Gastroesophageal sphincter (tissue), 4 donors: ENCODE data around the gene FRG2. TPM values are rescaled to one million over a fixed set of nuclear protein-coding genes. Genes with fewer than 3 reads are reported as not detected.
"Not testable (repeated sequence)": the region's sequence is repeated elsewhere in the genome, so short reads cannot be mapped to it uniquely, and the experiment has no call there.

ENCODE experiments used
- ATAC-seq: fragments of 150-250 bp; one replicate; pipeline ENCODE4 v1.9.1; 2016; ENCODE audit warnings: mild to moderate bottlenecking, moderate library complexity
- H3K27ac ChIP-seq, 4 donors: fragments of 200-600 bp; sonication (generic) in 3 of 4; 1 replicate in 3 of 4; 2 replicates in 1 of 4; pipeline ENCODE4 v1.5.1; 2016 to 2019
- H3K27me3 ChIP-seq: fragments of 200-600 bp; sonication (generic); one replicate; pipeline ENCODE4 v1.5.1; 2019
- H3K36me3 ChIP-seq, 2 donors: fragments of 200-600 bp; sonication (generic); one replicate each; pipeline ENCODE4 v1.5.1; 2019; ENCODE audit warnings: control low read depth in 1 of 2
- H3K4me1 ChIP-seq, 3 donors: fragments of 200-600 bp; sonication (generic); 1 replicate in 2 of 3; 2 replicates in 1 of 3; pipeline ENCODE4 v1.5.1; 2016 to 2019; ENCODE audit warnings: control low read depth in 2 of 3
- H3K4me3 ChIP-seq, 2 donors: fragments of 200-600 bp; sonication (generic); one replicate each; pipeline ENCODE4 v1.5.1; 2019; ENCODE audit warnings: mild to moderate bottlenecking in 1 of 2, moderate library complexity in 1 of 2
- H3K9me3 ChIP-seq, 3 donors: fragments of 200-600 bp; sonication (generic); one replicate each; pipeline ENCODE4 v1.5.1; 2017 to 2019; ENCODE audit warnings: control low read depth in 2 of 3
- EP300 ChIP-seq: sonication (generic); formaldehyde crosslinking; IDR thresholded peaks from one replicate; pipeline ENCODE4 v1.6.1; 2017; ENCODE audit warnings: antibody characterized with exemption, mild to moderate bottlenecking
- POLR2A ChIP-seq, 2 donors: fragments of 450-650 bp; IDR thresholded peaks; one replicate each; pipeline ENCODE4 v1.6.1; 2017; ENCODE audit warnings: antibody characterized with exemption in 2 of 2, mild to moderate bottlenecking in 2 of 2, moderate library complexity in 1 of 2
- POLR2AphosphoS5 ChIP-seq: sonication (generic); formaldehyde crosslinking; IDR thresholded peaks from one replicate; pipeline ENCODE4 v1.6.1; 2017; ENCODE audit warnings: antibody characterized with exemption
- WGBS, 2 donors: methylation state at CpG; one replicate each; pipeline ENCODE4 v1.1.5; 2018; ENCODE audit warnings: low coverage in 1 of 2; 5-methylcytosine and 5-hydroxymethylcytosine counted together
- total RNA-seq, 4 donors: library from RNA; depleted of rRNA; stranded (reverse); fragments of >200 nt; gene quantifications; one replicate each; pipeline ENCODE4 v1.1.0, GENCODE V29; 2016
- TF ChIP-seq, protein P1 (sequence below), 4 experiments: fragments of 200-600 bp in 2 of 4; fragments of 450-650 bp in 2 of 4; sonication (generic) in 1 of 4; IDR thresholded peaks; one replicate each; pipeline ENCODE4 v1.5.1; 2017 to 2019; ENCODE audit warnings: antibody characterized with exemption in 4 of 4, mild to moderate bottlenecking in 2 of 4, moderate library complexity in 2 of 4

FRG2 gene
- total RNA-seq, 4 donors from 2014 or later, result not detected

DNA sequence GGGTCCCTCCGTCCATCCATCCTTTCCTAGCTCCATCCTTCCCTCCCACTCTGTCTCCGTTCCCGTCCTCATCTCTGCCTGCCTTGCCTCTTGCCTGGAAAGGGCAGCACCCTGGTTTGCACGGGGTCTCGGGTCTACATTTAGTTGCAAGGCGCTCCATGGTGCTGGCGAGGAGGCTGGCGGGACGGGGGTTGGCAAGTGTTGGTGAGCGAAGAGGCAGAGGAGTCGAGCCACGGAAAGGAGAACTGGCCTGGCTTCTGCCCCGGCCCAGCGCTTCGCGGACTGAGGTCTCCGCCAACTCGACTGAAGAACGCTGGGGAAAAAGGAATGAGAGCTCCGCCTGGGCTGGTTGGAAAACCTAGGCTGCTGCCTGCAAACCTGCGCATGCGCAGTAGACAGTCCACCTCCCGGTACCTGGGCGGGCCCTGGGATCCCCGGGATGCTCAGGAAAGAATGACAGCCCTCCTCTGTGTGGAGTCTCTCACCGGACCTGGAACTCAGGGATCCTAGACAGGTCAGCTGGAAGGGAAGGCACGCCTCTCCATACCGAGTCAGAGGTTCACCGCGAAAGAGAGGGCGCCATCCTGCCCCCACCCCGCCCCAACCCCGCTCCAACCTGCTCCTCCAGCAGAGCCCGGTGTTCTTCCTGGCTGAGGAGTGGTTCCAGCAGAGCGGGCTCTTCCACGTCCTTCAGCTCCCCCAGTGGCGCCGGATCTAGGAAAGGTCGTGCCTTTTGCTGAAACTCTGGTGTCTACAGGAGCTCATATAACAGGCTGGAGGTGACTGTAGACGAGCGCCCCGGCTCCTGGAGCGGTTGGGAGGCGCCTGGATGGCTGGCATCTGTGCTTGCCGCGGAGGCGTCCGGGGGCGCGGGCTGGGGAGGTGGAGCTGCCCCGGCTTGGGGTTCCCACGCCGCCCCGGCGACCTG is 6.0 kb downstream of the FRG2 start:
- no peaks in the 10 kb centered on the region for H3K36me3 ChIP-seq
- no peak for TF ChIP-seq POLR2A (IDR thresholded peaks at IDR 0.05)
- H3K4me1 ChIP-seq, result peaks cover 0 to 52% (median 9%) of the 10 kb centered on the region in 3 donors
- peaks cover 68% of the 10 kb centered on the region for H3K27me3 ChIP-seq
- no peak overlapping the region for H3K27ac ChIP-seq
- ATAC-seq, result peak; percentile 19
- no peaks in the 10 kb centered on the region for H3K9me3 ChIP-seq
- WGBS, 2 donors, result 0% methylated on average over 1 to 8 of the region's 55 CpGs
- peak overlapping the region in 1 of 2 donors; percentile 36 for H3K4me3 ChIP-seq

- not testable (repeated sequence) for H3K4me3 ChIP-seq
- WGBS, 2 donors, result 3 to 8% methylated on average over 6 to 9 of the region's 29 CpGs
- H3K4me1 ChIP-seq, result peaks cover 0 to 58% (median 12%) of the 10 kb centered on the region in 3 donors
Observed at GRCh38 chr4:190019859-190020463, 7.1 kb downstream of the FRG2 start.

DNA sequence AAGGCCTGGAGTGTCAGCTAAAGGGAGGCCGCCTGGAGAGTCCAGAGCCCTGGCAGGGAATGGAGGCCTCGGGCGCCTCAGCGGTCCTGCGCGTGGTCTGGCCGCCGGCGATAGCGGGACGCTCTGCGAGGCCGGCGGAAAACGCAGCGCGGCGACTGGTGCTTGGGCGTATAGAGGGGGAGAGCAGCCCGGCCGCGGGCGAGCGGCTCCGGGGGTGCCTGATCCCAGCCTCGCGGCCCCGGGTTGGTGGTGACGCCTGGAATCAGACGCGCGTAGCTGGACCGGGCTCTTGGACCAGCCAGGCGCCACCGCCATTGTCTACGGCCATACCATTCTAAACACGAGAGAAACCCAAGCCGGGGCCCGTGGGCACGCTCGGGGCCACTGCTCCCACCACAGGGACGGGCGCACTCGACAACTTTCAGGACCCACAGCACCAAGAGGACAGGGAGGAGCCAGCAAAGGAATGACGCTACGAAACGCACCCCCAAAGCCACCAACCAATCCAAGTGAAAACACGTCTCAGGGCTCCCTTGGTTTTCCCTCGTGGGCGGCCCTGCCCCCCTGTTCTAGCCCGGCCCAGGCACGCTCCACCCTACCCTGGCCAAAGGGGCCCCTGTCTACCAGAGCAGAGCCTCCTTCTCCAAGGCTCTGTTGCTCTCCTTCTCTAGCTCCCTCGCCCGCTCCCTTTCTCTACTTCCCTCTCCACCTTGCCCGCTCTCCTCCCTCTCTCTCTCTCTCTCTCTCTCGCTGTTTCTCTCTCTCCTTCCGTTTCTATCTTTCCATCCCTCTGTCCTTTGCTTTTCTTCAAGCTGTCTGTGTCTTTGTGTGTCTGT is 7.8 kb downstream of the FRG2 start:
- Histone ChIP-seq H3K4me1 (peaks cover 0 to 63% (median 15%) of the 10 kb centered on the region in 3 donors), H3K27me3 (peaks cover 83% of the 10 kb centered on the region), H3K27ac (no peak overlapping the region), H3K9me3 (no peaks in the 10 kb centered on the region), H3K36me3 (no peaks in the 10 kb centered on the region), H3K4me3 (peak overlapping the region in 1 of 2 donors; percentile 6)
- WGBS, 2 donors, result 2 to 11% methylated on average over 6 to 10 of the region's 57 CpGs
- ATAC-seq, result no peak
- no peak for TF ChIP-seq EP300
- TF ChIP-seq POLR2AphosphoS5, result no peak
- TF ChIP-seq POLR2A (IDR thresholded peaks at IDR 0.05), result no peak
- TF ChIP-seq, protein P1, sequence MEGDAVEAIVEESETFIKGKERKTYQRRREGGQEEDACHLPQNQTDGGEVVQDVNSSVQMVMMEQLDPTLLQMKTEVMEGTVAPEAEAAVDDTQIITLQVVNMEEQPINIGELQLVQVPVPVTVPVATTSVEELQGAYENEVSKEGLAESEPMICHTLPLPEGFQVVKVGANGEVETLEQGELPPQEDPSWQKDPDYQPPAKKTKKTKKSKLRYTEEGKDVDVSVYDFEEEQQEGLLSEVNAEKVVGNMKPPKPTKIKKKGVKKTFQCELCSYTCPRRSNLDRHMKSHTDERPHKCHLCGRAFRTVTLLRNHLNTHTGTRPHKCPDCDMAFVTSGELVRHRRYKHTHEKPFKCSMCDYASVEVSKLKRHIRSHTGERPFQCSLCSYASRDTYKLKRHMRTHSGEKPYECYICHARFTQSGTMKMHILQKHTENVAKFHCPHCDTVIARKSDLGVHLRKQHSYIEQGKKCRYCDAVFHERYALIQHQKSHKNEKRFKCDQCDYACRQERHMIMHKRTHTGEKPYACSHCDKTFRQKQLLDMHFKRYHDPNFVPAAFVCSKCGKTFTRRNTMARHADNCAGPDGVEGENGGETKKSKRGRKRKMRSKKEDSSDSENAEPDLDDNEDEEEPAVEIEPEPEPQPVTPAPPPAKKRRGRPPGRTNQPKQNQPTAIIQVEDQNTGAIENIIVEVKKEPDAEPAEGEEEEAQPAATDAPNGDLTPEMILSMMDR (IDR thresholded peaks at IDR 0.05), result no peak

More at GRCh38 chr4:190019859-190020463, 7.1 kb downstream of the FRG2 start:
- not testable (repeated sequence) for ATAC-seq, H3K27ac ChIP-seq, H3K9me3 ChIP-seq, H3K36me3 ChIP-seq
- H3K27me3 ChIP-seq, result peaks cover 75% of the 10 kb centered on the region

GRCh38 chr4:190018201-190018920 is 8.7 kb downstream of the FRG2 start:
- H3K36me3 ChIP-seq, result no peaks in the 10 kb centered on the region
- no peak for ATAC-seq
- no peak overlapping the region for H3K27ac ChIP-seq
- WGBS, 2 donors, result 0 to 2% methylated on average over 4 to 16 of the region's 38 CpGs
- H3K9me3 ChIP-seq, result no peaks in the 10 kb centered on the region
- H3K27me3 ChIP-seq, result peaks cover 87% of the 10 kb centered on the region
- TF ChIP-seq POLR2A (IDR thresholded peaks at IDR 0.05), result no peak
- TF ChIP-seq, protein P1 (IDR thresholded peaks at IDR 0.05), result no peak
- TF ChIP-seq EP300, result no peak
- no peak for TF ChIP-seq POLR2AphosphoS5
- H3K4me1 ChIP-seq, result peaks cover 0 to 63% (median 15%) of the 10 kb centered on the region in 3 donors
- no peak overlapping the region for H3K4me3 ChIP-seq

DNA sequence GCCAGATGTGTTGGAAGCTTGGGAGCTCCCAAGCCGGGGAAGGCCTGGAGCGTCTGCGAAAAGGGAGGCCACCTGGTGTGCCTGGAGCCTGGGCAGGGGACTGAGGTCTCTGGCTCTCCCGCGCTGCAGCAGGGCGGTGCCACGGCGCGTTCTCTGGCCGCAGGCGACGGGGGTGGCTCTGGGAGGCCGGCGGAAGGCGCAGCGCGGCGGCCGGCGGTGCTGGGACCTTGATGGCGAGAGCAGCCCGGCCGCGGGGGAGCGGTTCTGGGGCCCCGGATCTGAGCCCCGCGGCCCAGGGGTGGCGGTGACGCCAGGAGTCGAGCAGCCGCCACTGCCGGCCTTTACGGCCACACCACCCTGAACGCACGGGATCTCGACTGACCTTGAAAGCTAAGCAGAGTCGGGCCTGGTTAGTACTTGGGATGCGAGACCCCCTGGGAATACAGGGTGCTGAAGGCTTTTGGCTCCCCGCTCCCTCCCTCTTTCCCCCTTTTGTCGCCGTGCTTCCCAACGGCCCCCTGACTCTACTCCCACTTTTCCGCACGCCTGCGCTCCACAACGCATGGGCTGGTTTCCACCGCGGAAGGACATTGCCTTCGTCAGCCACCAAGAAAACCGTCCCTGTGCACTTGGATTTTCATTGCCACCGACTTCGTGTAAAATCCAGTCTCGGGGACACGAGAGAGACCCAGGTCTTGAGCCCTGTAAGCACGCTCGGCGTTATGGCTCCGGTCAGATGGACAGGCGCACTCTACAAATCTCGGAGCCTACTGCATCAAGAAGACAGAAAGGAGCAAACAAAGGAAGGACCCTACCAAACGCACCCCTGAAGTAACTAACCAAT is 9.5 kb downstream of the FRG2 start:
- 2 to 9% methylated on average over 11 to 14 of the region's 62 CpGs for WGBS, 2 donors
- TF ChIP-seq, protein P1 (IDR thresholded peaks at IDR 0.05), result no peak
- no peak for TF ChIP-seq EP300
- TF ChIP-seq POLR2AphosphoS5, result no peak
- TF ChIP-seq POLR2A (IDR thresholded peaks at IDR 0.05), result no peak
- peaks cover 0 to 60% (median 15%) of the 10 kb centered on the region in 3 donors for H3K4me1 ChIP-seq
- no peak overlapping the region for H3K4me3 ChIP-seq
- no peaks in the 10 kb centered on the region for H3K36me3 ChIP-seq
- ATAC-seq, result no peak
- H3K27me3 ChIP-seq, result peaks cover 92% of the 10 kb centered on the region
- no peak overlapping the region for H3K27ac ChIP-seq
- H3K9me3 ChIP-seq, result no peaks in the 10 kb centered on the region
